K562 treated with DMSO at 1 percent for 48 hours (cell line): Measurements from ENCODE around the gene PLCB3. TPM values are rescaled to one million over a fixed set of nuclear protein-coding genes. Genes with fewer than 3 reads are reported as not detected.

Experiments
- total RNA-seq: library from RNA; unstranded; fragments of 300-600 nt; gene quantifications from 2 replicates; pipeline ENCODE4 v1.2.3, GENCODE V29; 2022; ENCODE audit warnings: low replicate concordance; ENCODE audit errors: extremely low read depth

PLCB3 gene
- total RNA-seq = not detected in 2 replicates

GRCh38 chr11:64251016-64251752 lies at the start of gene PLCB3:
TSS of gene PLCB3 (plus strand) at chr11:64251530. CDS start at chr11:64251650, 120 bp downstream.

GRCh38 chr11:64206457-64207255 lies 44.7 kb upstream of the PLCB3 start, which contains the start of gene FERMT3:
TSS of gene FERMT3 (plus strand) at chr11:64206721. CDS start at chr11:64207365, 644 bp downstream.

GRCh38 chr11:64225608-64226506 lies 25.5 kb upstream of the PLCB3 start, which contains the start of the genes NUDT22 and TRPT1:
TSS of gene NUDT22 (plus strand) at chr11:64226274. CDS start at chr11:64226653, 379 bp downstream.
TSS of gene TRPT1 (minus strand) at chr11:64226186. CDS start at chr11:64225860, 326 bp downstream.

GRCh38 chr11:64230171-64230984 lies 21.0 kb upstream of the PLCB3 start, which contains the start of gene DNAJC4:
TSS of gene DNAJC4 (plus strand) at chr11:64230548. CDS start at chr11:64230855, 307 bp downstream.

GRCh38 chr11:64233913-64234586 lies 17.3 kb upstream of the PLCB3 start, which contains the start of gene VEGFB:
TSS of gene VEGFB (plus strand) at chr11:64234584. CDS start at chr11:64234834, 250 bp downstream.

GRCh38 chr11:64240435-64241240 lies 10.7 kb upstream of the PLCB3 start, which contains the start of gene FKBP2:
TSS of gene FKBP2 (plus strand) at chr11:64241095. CDS start at chr11:64242388, 1,293 bp downstream.

GRCh38 chr11:64246871-64247728 lies 4.2 kb upstream of the PLCB3 start, which contains the start of gene PPP1R14B:
TSS of gene PPP1R14B (minus strand) at chr11:64246943. CDS start at chr11:64246673, 270 bp downstream.

GRCh38 chr11:64284048-64284961 lies 33.0 kb downstream of the PLCB3 start, which contains the start of gene BAD:
TSS of gene BAD (minus strand) at chr11:64284665. CDS start at chr11:64284368, 297 bp downstream.

GRCh38 chr11:64284962-64285884 lies 33.9 kb downstream of the PLCB3 start, which contains the start of gene GPR137:
TSS of gene GPR137 (plus strand) at chr11:64285848. CDS start at chr11:64286525, 677 bp downstream.

GRCh38 chr11:64291262-64291751 lies 40.0 kb downstream of the PLCB3 start, which contains the start of gene KCNK4:
TSS of gene KCNK4 (plus strand) at chr11:64291302. CDS start at chr11:64293019, 1,717 bp downstream.

GRCh38 chr11:64299847-64300648 lies 48.7 kb downstream of the PLCB3 start, which contains the start of gene CATSPERZ:
TSS of gene CATSPERZ (plus strand) at chr11:64300358. CDS start at chr11:64300411, 53 bp downstream.

GRCh38 chr11:64305075-64305690 lies 53.9 kb downstream of the PLCB3 start, which contains the start of gene ESRRA:
TSS of gene ESRRA (plus strand) at chr11:64305524. CDS start at chr11:64307180, 1,656 bp downstream.

GRCh38 chr11:64317325-64317960 lies 66.1 kb downstream of the PLCB3 start, which contains the start of gene TRMT112:
TSS of gene TRMT112 (minus strand) at chr11:64317559. CDS start at chr11:64317526, 33 bp downstream.

